GM06990 (cell line): ENCODE measurements around the gene HAP1.

Source experiments
- DNase-seq: peaks from one replicate; pipeline ENCODE4 v3.0.0-alpha.2; 2011; ENCODE audit not compliant: insufficient read length; ENCODE audit errors: extremely low read depth
- H3K27me3 ChIP-seq: replicated peaks from 2 replicates; pipeline ENCODE4 v1.6.0; 2011; ENCODE audit warnings: low read length; ENCODE audit not compliant: control insufficient read depth, insufficient read depth
- H3K36me3 ChIP-seq: 2 replicates; pipeline ENCODE4 v1.5.1; 2011; ENCODE audit warnings: low read length; ENCODE audit not compliant: control insufficient read depth, insufficient read depth
- H3K4me3 ChIP-seq: replicated peaks from 2 replicates; pipeline ENCODE4 v1.5.1; 2011; ENCODE audit warnings: low read depth, mild to moderate bottlenecking, control low read depth, low read length
- CTCF ChIP-seq: IDR thresholded peaks from 2 replicates; pipeline ENCODE4 v1.5.1; 2011; ENCODE audit warnings: low read length, control low read depth, mild to moderate bottlenecking, inconsistent platforms; ENCODE audit not compliant: insufficient read depth, poor library complexity, severe bottlenecking

HAP1 gene

GRCh38 chr17:41683441-41684007 is 50.9 kb downstream of the HAP1 start:
- no peak overlapping the region for H3K4me3 ChIP-seq
- DNase-seq: no peak
- TF ChIP-seq CTCF: no peak
- no peaks in the 10 kb centered on the region for H3K36me3 ChIP-seq
- no peaks in the 10 kb centered on the region for H3K27me3 ChIP-seq

GRCh38 chr17:41682631-41683030 is 51.8 kb downstream of the HAP1 start:
- no peak for TF ChIP-seq CTCF
- Histone ChIP-seq H3K27me3 (no peaks in the 10 kb centered on the region), H3K36me3 (no peaks in the 10 kb centered on the region), H3K4me3 (no peak overlapping the region)
- no peak for DNase-seq

- TF ChIP-seq CTCF: no peak
- DNase-seq: no peak
- H3K36me3 ChIP-seq: no peaks in the 10 kb centered on the region
- no peaks in the 10 kb centered on the region for H3K27me3 ChIP-seq
- H3K4me3 ChIP-seq: no peak overlapping the region
Measured at GRCh38 chr17:41681776-41682175, 52.7 kb downstream of the HAP1 start.

- H3K4me3 ChIP-seq: no peak overlapping the region
- no peaks in the 10 kb centered on the region for H3K36me3 ChIP-seq
- no peak for TF ChIP-seq CTCF
- no peak for DNase-seq
- H3K27me3 ChIP-seq: no peaks in the 10 kb centered on the region
Measured at GRCh38 chr17:41680426-41681040, 53.9 kb downstream of the HAP1 start.

GRCh38 chr17:41679740-41680425 is 54.6 kb downstream of the HAP1 start:
- Histone ChIP-seq H3K4me3 (no peak overlapping the region), H3K27me3 (no peaks in the 10 kb centered on the region), H3K36me3 (no peaks in the 10 kb centered on the region)
- DNase-seq: no peak
- no peak for TF ChIP-seq CTCF
